ENCODE measurements around the gene TMEM91.

The TMEM91 gene

GRCh38 chr19:41409288-41409687, 33.0 kb downstream of the TMEM91 start:
- in situ Hi-C loops (cut with HindIII; ENCODE audit: low sequenced_read_pairs) = no loop called here

GRCh38 chr19:41410336-41411054, 34.2 kb downstream of the TMEM91 start:
- in situ Hi-C loops (cut with HindIII; ENCODE audit: low sequenced_read_pairs) = no loop called here

GRCh38 chr19:41411100-41411967, 35.0 kb downstream of the TMEM91 start:
- in situ Hi-C loops (cut with HindIII; ENCODE audit: low sequenced_read_pairs) = no loop called here

- in situ Hi-C loops (cut with HindIII; ENCODE audit: low sequenced_read_pairs) = no loop called here
These were observed 35.6 kb downstream of the TMEM91 start for GRCh38 chr19:41411968-41412265.

GRCh38 chr19:41412953-41413352, 36.6 kb downstream of the TMEM91 start:
- in situ Hi-C loops (cut with HindIII; ENCODE audit: low sequenced_read_pairs) = no loop called here

GRCh38 chr19:41413947-41414346, 37.6 kb downstream of the TMEM91 start:
- in situ Hi-C loops (cut with HindIII; ENCODE audit: low sequenced_read_pairs) = no loop called here

- in situ Hi-C loops (cut with HindIII; ENCODE audit: low sequenced_read_pairs) = no loop called here
These were observed 38.1 kb downstream of the TMEM91 start for GRCh38 chr19:41414461-41414860.

GRCh38 chr19:41415154-41415571, 38.8 kb downstream of the TMEM91 start:
- in situ Hi-C loops (cut with HindIII; ENCODE audit: low sequenced_read_pairs) = no loop called here

- in situ Hi-C loops (cut with HindIII; ENCODE audit: low sequenced_read_pairs) = no loop called here
These were observed 39.9 kb downstream of the TMEM91 start for GRCh38 chr19:41416194-41416674.

GRCh38 chr19:41420101-41420880, 44.0 kb downstream of the TMEM91 start:
- in situ Hi-C loops (cut with HindIII; ENCODE audit: low sequenced_read_pairs) = no loop called here

GRCh38 chr19:41421314-41421713, 45.0 kb downstream of the TMEM91 start:
- in situ Hi-C loops (cut with HindIII; ENCODE audit: low sequenced_read_pairs) = no loop called here

- in situ Hi-C loops (cut with HindIII; ENCODE audit: low sequenced_read_pairs) = no loop called here
These were observed 45.6 kb downstream of the TMEM91 start for GRCh38 chr19:41421973-41422372.

GRCh38 chr19:41422456-41422855, 46.1 kb downstream of the TMEM91 start:
- in situ Hi-C loops (cut with HindIII; ENCODE audit: low sequenced_read_pairs) = no loop called here

- in situ Hi-C loops (cut with HindIII; ENCODE audit: low sequenced_read_pairs) = no loop called here
These were observed 46.6 kb downstream of the TMEM91 start for GRCh38 chr19:41422955-41423354.

- in situ Hi-C loops (cut with HindIII; ENCODE audit: low sequenced_read_pairs) = no loop called here
These were observed 48.2 kb downstream of the TMEM91 start for GRCh38 chr19:41424335-41425173.

GRCh38 chr19:41425174-41426115, 49.1 kb downstream of the TMEM91 start:
- in situ Hi-C loops (cut with HindIII; ENCODE audit: low sequenced_read_pairs) = no loop called here

- in situ Hi-C loops (cut with HindIII; ENCODE audit: low sequenced_read_pairs) = no loop called here
These were observed 49.9 kb downstream of the TMEM91 start for GRCh38 chr19:41426116-41426841.

- in situ Hi-C loops (cut with HindIII; ENCODE audit: low sequenced_read_pairs) = no loop called here
These were observed 50.8 kb downstream of the TMEM91 start, which contains the start of gene B3GNT8 for GRCh38 chr19:41426952-41427646. Gene B3GNT8, minus strand, starts transcription at chr19:41427374. Its CDS starts 596 bp downstream, at chr19:41426778.

All from endothelial cell of hepatic sinusoid (primary cell).